GM04503 (cell line): ENCODE results near the gene CLPSL2.

Experiments used
- DNase-seq: peaks from one replicate; pipeline ENCODE4 v3.0.0-alpha.2; 2012; ENCODE audit warnings: low read depth

CLPSL2 gene

DNA sequence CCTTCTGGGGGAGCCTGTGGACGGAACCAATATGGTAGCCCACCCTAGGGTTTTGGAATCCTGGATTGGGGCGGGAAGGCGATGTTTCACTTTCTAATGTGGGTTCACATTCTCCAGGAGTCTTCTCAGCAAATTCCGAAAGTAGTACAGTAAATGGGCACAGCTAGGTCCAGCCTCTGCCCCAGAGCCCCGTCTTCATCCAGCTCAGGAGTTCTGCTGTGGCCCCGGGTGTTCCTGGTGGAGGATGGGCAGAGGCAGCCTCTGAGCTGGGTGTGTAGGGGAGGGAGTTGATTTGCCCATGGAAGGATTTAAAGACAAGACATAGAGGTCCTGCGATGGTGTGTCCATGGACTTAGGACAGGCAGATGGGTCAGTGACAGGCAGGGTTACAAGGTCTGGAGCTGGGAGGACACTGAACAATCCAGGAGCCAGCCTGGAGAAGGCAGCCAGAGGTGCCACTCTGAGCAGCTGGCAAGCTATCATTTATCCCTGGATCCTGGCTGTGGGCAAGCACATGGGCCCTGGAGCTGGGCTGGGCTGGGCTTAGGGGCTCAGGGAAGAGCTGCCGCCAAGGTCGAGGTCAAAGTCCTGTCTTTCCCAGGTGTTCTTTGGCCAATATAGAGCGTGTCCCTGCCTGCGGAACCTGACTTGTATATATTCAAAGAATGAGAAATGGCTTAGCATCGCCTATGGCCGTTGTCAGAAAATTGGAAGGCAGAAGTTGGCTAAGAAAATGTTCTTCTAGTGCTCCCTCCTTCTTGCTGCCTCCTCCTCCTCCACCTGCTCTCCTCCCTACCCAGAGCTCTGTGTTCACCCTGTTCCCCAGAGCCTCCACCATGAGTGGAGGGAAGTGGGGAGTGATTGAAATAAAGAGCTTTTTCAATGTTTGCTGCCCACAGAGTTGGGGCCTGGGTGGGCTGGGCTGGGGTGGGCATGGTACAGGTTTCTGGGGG, 11.1 kb downstream of the CLPSL2 start:
- DNase-seq = no peak

DNA sequence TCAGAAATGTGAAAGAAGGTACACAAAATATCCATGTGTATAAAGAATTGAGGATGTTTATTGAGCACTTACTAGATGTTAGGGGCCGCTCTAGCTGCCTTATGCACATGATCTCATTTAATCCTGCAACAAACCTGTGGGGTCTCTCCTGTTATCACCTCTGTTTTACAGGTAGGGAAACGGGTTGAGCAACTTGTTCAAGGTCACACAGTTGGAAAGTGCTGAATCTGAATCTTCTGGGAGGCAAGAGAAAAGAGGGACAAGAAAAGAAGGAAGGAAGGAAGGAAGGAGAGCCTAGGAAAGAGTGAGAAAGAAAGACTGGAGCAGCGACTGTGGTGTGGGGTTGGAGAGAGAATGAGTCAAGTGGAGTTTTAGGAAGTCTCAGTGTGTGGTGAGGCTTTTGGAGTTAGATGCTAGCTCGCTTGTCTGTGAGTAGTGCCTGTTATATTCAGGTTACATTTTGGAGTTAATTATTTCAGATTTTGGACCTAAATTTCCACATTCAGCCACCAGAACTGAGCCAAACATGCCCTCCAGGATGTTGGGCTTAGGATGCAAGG, 12.1 kb downstream of the CLPSL2 start:
- DNase-seq = no peak

DNA sequence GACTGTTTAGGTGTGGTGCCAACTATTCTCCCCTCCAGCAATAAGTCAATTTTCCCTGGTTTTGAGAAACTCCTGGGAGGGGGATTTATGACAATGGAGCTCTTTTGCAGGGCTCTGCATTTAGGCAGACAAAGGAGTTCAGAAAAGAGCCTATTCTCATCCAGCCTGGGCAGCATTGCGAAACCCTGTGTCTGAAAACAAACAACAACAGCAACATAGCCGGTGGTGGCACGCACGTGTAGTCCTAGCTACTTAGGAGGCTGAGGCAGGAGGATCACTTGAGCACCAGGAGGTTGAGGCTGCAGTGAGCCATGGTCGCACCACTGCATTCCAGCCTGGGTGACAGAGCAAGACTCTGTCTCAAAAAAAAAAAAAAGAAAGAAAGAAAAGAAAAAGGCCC, 14.3 kb downstream of the CLPSL2 start:
- DNase-seq = no peak

DNA sequence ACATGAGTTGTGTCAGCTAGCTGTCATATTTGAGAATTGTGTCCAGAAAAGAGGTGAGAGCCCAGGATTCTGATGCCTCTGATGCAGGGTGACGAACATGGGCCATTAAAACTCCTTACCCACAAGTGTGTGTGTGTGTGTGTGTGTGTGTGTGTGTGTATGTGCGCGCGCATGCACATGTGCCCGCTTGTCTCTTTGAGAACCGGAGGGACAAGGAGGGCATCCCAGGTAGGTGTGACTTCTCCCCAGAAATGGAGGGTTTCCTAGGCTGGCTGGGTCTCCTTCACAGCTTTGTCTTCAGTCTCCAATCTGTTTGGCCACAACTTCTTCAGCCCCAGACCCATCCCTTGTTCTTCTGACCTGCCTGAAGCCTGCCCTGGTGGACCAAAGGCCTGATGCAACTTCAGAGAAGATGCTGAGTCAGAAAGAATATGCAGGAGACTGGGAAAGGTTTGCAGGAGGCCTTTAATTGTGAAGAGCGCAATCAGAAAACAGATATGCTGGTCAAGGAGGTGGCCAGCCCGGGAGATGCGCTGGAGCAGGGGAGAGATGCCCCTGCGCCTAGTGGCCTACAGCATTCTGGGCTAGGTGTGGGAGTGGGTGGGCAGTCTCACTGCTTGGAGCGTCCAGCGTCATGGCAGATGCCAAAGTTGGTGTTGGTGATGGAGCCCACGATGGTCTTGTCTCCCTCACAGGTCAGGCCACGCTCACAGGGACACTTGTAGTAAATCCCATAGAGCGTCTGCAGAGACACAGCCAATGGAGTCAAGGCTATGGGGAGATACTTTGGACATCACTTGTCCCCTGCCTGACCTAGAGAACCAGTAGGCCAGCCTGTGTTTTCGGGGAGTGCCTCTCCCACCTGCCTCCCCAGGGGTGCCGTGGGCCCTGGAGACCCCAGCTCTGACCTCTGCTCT, 18.4 kb downstream of the CLPSL2 start:
- no peak for DNase-seq

DNA sequence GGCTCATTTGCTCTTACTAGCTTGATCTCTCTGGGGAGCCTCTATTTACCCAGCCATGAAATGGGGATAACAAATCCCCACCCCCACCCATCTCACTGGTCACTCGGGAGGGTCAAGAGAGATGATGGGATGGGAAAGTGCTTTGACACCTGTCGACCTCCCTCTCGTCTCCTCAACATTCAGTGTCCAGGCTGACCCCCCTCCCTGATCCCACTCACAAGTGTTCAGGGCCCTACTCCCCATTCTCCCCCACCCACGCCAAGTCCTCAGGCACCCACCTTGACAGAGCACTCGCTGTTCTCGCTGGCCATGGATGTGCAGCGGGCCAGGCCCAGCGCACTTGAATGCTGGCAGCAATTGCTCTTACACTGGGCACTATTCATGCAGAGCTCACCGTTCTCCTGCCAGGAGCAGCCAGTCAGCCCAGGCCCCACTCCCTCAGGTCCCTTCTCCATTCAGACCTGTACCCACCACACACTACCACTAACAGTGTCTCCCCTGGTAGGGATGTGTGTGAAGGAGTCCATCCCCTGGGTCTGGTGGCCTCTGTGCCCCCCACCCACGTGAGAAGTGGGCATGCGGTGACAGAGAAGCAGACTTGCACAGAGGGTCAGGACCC, 19.2 kb downstream of the CLPSL2 start:
- DNase-seq = no peak

DNA sequence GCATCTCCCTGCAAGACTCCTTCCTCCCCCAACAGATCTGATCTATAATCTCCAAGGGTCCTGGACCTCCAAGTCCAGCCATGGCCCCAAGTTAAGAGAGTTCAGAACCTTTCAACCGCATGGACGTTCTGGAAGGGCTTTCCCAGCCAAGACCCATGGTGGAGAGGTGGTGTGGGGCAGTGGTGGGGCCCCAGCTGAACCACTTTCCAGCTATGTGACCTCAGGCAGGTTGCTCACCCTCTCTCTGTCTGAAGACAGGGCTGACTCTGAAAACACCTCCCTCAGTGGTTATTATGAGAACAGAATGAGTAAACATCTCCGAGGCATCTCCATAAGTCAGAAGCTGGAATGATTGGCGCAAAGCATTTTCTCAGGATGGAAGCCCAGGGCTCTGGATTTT, 19.8 kb downstream of the CLPSL2 start:
- no peak for DNase-seq

DNA sequence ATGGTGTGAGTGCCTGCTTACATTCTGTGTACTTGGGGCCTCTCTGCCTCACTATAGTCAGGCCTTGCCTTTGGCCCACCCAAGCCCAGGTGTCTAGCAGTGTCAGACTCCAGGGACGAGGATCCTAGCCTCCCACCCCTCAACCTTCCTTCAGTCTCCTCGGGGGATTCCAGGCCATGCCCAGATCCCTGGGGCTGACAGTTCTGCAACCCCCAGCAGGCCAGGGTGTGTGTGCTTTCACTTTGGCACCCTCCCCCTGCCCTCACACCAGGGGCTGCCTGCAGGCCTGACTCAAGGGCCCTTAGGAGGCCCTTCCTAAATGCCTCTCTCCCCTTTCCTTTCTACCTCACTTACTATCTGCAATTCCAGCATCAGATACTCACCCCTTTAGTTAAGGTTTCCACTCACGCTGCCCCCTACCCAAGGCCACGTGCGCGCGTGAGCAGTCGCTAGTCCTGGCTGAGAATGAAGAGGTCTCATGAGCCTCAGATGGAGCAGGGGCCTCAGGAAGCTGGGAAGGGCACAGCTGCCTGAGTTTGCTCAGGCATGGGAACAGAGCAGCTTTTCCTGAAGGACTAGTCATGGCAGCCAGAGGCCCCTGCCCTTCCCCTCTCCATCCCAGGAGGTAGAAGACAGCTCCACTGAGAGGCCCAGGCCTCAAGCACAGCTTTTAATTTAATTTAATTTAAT, 21.6 kb downstream of the CLPSL2 start:
- DNase-seq = no peak

DNA sequence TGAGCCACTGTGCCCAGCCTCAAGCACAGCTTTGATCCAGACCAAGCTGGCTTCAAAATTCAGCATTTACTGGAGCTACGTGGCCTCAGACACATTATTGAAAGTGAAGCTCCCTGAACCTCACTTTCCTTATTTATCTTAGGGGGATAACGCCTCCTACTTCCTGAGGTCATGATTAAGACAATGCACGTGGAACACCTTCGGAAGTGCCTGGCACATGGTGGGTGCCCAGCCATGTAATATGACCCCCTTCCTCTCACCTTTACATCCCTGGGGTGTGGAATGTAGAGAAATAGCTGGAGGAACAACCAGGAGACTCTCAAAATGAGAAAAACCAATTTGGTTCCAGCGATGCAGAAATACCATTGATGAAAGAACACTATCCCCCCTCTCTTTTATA, 22.3 kb downstream of the CLPSL2 start:
- DNase-seq = no peak

DNA sequence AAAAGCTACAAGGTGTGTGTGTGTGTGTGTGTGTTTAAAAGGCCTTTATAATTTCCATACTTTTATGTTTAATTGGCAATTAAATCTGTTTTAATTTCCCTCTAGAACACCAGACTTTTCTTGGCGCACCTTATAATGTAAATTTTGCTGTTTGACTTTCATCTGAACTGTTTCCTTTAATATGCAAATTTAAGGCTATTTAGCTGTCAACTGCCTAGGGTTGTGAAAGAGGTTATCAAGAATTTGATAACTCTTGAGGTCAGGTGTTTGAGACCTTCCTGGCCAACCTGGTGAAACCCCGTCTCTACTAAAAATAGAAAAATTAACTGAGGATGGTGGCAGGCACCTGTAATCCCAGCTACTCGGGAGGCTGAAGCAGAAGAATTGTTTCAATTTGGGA, 24.8 kb downstream of the CLPSL2 start:
- DNase-seq = no peak

DNA sequence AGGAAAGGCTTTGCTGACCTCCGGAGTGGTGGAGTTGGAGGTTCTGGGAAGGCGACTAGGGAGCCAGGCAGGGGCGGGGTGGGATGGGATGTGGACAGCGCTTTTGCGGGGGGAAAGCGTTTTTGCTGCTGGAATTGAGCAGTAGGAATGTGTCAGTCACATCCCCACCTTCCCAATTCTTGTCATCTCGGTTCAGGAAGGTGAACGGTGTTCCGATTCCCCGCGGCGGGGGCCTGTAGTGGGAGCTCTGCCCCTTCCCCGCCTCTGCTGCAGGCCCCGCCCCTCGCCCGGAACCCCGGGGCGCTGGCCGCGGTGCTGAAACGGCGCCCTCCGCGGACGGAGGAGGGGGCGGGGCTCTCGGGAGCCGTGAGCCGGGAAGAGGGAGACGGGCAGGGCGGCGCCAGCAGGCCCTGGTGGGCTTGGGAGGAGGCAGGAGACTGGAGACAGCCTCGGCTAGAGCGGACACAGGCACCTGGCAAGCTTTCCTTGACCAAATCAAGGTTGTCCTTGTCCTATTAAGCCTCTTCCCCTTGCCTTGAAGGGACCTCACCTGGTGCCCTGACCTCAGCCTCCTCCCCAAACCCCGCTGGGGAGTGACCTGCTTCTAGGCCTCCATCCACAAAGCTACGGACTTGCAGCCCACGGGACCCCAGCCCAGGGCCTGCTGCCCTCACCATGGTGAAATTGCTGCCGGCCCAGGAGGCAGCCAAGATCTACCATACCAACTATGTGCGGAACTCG, 28.8 kb downstream of the CLPSL2 start, which contains the start of gene LHFPL5:
TSS of gene LHFPL5 (plus strand) at position 357 of the 741 bp plus-strand sequence. CDS start at position 676, 319 bp downstream.
- no peak for DNase-seq

DNA sequence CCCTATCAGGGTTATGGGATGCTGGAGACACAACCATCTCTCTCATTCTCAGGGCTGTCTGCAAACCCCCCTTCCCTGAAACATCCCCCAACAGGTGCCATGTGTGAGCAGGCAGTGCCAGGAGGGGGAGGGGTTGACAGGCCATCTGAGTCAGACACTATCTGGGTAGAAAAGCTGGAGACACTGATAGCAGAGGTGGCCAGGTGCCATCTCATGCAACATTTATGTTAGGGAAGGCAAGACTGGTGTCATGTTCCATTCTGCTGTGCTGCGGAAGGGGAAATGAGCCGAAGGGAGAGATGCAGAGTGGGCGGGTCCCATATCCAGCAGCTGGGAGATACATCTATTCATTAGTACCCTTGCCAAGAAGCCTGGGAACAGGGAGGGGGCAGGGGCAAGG, 32.3 kb downstream of the CLPSL2 start:
- DNase-seq = no peak

DNA sequence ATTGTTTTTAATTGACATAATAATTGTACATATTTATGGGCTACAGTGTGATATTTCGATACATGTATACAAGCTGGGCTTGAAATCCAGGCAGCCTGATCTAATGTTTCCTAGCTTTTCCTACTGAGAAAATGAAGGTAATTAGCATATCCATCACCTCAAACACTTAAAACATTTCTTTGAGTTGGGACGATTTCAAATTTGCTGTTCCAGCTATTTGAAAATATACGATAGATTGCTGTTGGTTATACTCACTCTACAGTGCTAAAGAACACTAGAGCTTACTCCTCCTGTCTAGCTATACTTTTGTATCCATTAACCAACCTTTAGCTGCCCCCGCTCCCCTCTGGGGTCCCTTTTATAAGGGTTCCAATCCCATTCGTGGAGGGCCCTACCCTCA, 33.4 kb downstream of the CLPSL2 start:
- DNase-seq = no peak

DNA sequence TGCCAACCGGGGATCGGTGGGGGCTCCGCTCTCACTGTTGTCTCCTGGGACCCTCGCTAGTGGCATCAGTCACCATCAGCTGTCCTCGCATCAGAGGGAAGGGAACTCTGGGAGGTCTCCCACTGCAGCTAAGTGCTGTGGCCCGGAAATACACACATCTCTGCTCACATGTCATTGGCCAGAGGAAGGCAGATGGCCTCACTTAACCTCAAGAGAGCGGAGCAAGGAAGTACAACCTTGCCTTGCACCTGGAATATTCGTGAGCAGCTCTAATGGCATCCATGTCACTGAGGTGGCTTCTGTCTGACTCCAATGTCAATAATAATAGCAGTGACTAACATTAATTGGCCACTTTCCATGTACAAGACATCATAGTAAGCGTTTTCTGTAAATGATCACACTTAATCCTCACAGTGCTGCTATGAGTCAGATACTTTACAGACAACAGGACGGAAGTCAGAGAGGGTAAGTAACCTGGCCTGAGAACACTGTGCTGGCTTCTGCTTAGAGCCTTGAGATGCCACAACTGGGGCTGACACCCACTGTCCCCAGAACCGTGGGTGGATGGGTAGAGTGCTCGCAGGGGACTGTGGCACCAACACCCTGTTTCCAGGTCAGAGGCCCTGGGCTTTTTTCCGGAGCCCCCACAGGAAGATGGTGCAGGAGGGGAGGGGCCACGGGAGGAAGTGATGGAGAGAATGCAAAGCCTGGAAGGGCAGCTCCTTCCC, 34.7 kb downstream of the CLPSL2 start:
- peak; percentile 29 for DNase-seq

DNA sequence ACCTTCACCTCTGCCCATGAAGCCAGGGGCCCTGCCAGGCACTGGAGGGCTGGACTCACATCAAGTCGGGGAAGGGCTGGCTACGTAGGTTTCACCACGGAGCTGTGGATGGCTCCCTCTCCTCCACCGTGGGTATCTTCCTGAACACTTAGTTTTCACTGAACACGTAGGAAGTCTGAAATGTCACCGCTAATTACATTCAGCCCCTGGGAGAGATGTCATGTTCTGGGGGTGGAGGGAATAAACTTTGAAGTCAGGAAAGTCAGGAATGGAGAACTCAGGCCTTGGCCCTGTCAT, 35.2 kb downstream of the CLPSL2 start:
- no peak for DNase-seq

DNA sequence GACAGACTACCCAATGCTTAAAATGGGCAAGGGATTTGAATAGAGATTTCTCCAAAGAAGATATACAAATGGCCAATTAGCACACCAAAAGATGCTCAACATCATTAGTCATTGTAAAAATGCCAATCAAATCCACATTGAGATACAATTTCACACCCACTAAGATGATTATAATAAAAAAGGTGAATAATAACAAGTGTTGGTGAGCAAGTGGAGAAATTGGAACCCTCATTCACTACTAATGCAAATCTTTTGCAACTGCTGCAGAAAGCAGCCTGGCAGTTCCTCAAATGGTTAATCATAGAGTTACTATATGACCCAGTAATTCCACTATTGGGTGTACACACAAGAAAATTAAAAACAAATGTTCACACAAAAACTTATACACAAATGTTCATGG, 41.1 kb downstream of the CLPSL2 start:
- DNase-seq = no peak

DNA sequence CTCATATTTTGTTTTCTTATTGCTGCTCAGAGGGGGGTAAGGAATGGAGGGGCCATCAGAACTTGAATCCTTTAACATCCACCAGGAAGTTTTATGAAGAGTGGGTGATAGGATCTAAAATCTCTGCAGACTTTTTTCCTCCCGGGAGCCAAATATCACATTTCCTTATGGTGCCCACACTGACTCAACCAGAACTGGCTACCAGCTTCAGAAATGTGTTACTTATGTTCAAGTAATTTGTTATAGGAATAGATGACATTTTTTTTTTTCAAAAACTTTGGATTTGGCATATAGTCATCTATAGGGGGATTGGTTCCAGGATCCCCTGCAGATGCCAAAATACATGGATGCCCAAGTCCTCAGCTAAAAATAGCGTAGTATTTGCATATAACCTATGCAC, 47.2 kb downstream of the CLPSL2 start:
- no peak for DNase-seq

DNA sequence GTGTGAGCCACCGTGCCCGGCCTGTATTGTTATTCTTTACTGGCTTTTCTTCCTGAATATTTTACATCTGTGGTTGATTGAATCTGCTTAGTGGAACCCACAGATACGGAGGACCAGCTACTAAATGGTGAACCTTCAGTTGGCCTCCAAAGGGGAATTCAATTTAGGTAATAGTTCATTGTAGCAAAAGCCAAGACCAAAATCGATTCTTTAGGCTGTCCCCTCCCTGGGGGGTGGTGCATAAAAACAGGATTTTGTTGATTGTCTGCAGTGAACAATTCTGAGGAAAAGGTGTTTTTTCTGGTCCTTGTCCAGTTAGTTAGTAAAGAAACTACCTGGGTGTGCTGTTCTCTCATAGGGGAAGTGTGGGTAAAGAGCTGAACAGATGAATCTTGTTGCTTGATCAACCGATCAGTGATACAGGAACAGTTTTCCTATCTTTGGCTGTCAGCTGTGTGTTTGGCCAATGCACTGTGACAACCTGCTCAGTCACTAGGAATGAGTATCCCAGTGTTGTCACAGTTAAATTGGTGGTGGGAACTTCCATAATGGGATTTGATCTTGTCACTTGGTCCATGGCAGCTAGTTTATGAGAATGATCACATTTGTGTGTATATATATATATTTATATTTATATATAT, 48.3 kb downstream of the CLPSL2 start:
- DNase-seq = no peak
